Pancreas (tissue), 10 donors: ENCODE results near the gene PRICKLE2. TPM values are rescaled to one million over a fixed set of nuclear protein-coding genes. Genes with fewer than 3 reads are reported as not detected.

ENCODE experiments used
- ATAC-seq, 4 donors: fragments of 200-7000 bp; cut with Tn5 transposase; one replicate each; pipeline versions ENCODE4 v1.8.0 to v1.9.1; 2020; ENCODE audit warnings: mild to moderate bottlenecking in 4 of 4, moderate library complexity in 4 of 4
- DNase-seq, 6 donors: peaks; one replicate each; pipeline ENCODE4 v3.0.0-alpha.2; 2020
- FAIRE-seq: peaks from 2 replicates; lab custom pipeline; 2012; peaks lifted over from hg19 to GRCh38; lab: Jason Lieb, UNC
- H3K27ac ChIP-seq, 4 donors: fragments of 200-600 bp; sonication (generic); 1 replicate in 3 of 4; 2 replicates in 1 of 4; pipeline versions ENCODE4 v1.5.0 to v1.8.0; 2020
- H3K27me3 ChIP-seq, 4 donors: fragments of 200-600 bp; one replicate each; pipeline ENCODE4 v1.8.0; 2021
- H3K36me3 ChIP-seq, 3 donors: fragments of 200-600 bp; sonication (generic) in 1 of 3; one replicate each; pipeline versions ENCODE4 v1.5.0 to v1.8.0; 2020 to 2021
- H3K4me1 ChIP-seq, 3 donors: fragments of 200-600 bp; one replicate each; pipeline ENCODE4 v1.8.0; 2021
- H3K4me3 ChIP-seq, 4 donors: fragments of 200-600 bp; sonication (generic) in 2 of 4; one replicate each; pipeline versions ENCODE4 v1.5.0 to v1.8.0; 2020 to 2021
- H3K9me3 ChIP-seq, 4 donors: fragments of 200-600 bp; one replicate each; pipeline ENCODE4 v1.8.0; 2021
- CTCF ChIP-seq, 4 donors: fragments of 200-600 bp; sonication (generic) in 3 of 4; IDR thresholded peaks; one replicate each; pipeline versions ENCODE4 v1.5.0 to v1.8.0; 2021; ENCODE audit warnings: antibody characterized with exemption in 4 of 4
- WGBS, 2 donors: extraction: QIAGEN DNeasy Blood & Tissue Kit; methylation state at CpG; one replicate each; pipeline ENCODE4 v1.1.7; 2013; 5-methylcytosine and 5-hydroxymethylcytosine counted together
- intact Hi-C, 3 donors: fragments of 100-400 bp; cut with DNase I; formaldehyde crosslinking; loops; one replicate each; pipeline versions ENCODE4 v1.11.1 to v1.14.2; 2022
- polyA plus RNA-seq, 2 donors: library from polyadenylated mRNA; stranded (reverse); fragments of 200-250 nt; gene quantifications; one replicate each; pipeline ENCODE4 v1.2.3, GENCODE V29; 2013
- total RNA-seq, 6 donors: library from RNA; stranded (reverse); fragmentation: NEBNext Ultra II Directional in 4 of 6; extraction: Animal tissue kit (Norgen Biotek cat#: 25700) in 4 of 6; gene quantifications; one replicate each; pipeline versions ENCODE4 v1.2.1 to v1.2.4, GENCODE V29; 2021 to 2023
- donor health status: healthy with polysubstance abuse.
- donor health status: DM: no; HTN: no; CAD: no; lungs with moderate emphysema.
- donor health status: DM: no; HTN: no; CAD: no.
- donor health status: control.
- donor health status: control.
- donor health status: Bipolar disorder and iron deficiency.
- donor health status: DM: yes; HTN: yes; CAD: no.
- donor health status: DM: no; HTN: no; CAD: no.
- donor health status: DM: no; HTN: no; CAD: no.
- donor health status: DM: yes; HTN: yes; CAD: no.

The PRICKLE2 gene
- total and polyA plus RNA-seq, 8 donors = 1.5 to 13.9 (median 7.2) TPM

DNA sequence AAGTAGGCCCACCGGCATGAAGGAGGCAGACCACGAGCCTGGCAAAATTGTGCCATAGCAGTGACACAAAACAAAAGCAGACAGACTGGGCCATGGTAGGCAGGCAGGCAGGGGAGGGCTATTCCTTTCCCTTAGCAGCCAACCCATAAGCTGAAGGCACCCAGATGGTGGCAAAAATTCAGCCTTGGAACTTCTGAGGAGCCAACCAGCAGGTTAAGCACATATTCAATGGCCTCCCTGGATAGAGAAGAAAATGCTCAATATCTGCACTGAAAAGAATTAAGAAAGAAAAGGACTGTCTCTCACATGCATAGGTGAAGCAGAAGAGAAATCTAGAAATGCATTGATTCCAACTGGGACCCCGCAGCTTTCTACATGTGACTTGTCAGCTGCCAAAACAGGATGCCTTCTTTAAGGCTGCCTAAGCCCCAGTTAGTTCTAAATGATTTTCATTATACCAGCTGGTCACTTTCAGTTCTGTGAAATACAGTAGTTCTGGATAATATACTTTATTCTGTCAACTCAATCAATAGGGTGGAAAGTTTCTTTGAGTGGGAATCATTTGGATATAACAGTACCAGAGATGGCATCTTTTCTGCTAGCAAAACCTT, 2.7 kb downstream of the PRICKLE2 start:
- no peak overlapping the region for H3K27ac ChIP-seq
- intact Hi-C loops = no loop called here
- no peak for ATAC-seq

GRCh38 chr3:64221571-64222257, 3.6 kb downstream of the PRICKLE2 start:
- intact Hi-C loops = no loop called here
- TF ChIP-seq CTCF (IDR thresholded peaks at IDR 0.05) = no peak
- Histone ChIP-seq H3K4me3 (no peak overlapping the region), H3K9me3 (no peaks in the 10 kb centered on the region), H3K27ac (no peak overlapping the region), H3K4me1 (peaks cover 0 to 3% (median 0%) of the 10 kb centered on the region in 3 donors), H3K36me3 (no peaks in the 10 kb centered on the region), H3K27me3 (no peaks in the 10 kb centered on the region)
- no peak for FAIRE-seq
- no peak for ATAC-seq
- 84 to 90% methylated on average over 6 of the region's 6 CpGs for WGBS, 2 donors
- DNase-seq = no peak

More for the DNA sequence above, 2.7 kb downstream of the PRICKLE2 start:
- no peak for DNase-seq
- no peak overlapping the region for H3K4me3 ChIP-seq
- H3K27me3 ChIP-seq = no peaks in the 10 kb centered on the region
- H3K36me3 ChIP-seq = no peaks in the 10 kb centered on the region
- TF ChIP-seq CTCF (IDR thresholded peaks at IDR 0.05) = no peak
- H3K4me1 ChIP-seq = peaks cover 0 to 3% (median 0%) of the 10 kb centered on the region in 3 donors
- 92 to 96% methylated on average over 3 of the region's 3 CpGs for WGBS, 2 donors
- no peak for FAIRE-seq
- H3K9me3 ChIP-seq = no peaks in the 10 kb centered on the region

GRCh38 chr3:64220161-64220914, 4.9 kb downstream of the PRICKLE2 start:
- peak; percentile 72 for FAIRE-seq
- H3K27ac ChIP-seq = peak overlapping the region in 1 of 4 donors; percentile 2
- ATAC-seq = peak in 2 of 4 donors; percentile 14 to 16

DNA sequence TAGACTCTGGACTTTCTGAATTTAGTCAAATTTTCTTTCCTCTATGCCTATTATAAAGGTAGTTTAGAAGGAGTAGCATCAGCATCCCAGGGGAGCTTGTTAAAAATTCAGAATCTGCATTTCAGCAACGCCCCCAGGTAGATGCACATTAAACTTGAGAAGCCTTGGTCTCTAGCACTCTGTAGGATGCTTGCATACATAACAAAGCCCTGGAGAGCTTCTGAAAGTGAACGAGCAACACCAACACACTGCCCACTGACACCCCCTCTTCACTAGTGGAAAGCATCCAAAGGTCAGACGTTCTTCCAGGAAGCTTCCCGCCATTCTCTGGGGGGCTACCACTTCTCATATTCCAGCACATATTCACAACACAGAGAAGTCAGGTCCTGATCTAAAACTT, 6.5 kb downstream of the PRICKLE2 start:
- no peak for FAIRE-seq
- Histone ChIP-seq H3K36me3 (no peaks in the 10 kb centered on the region), H3K27ac (no peak overlapping the region), H3K27me3 (no peaks in the 10 kb centered on the region), H3K9me3 (peaks cover 0 to 3% (median 0%) of the 10 kb centered on the region in 4 donors), H3K4me3 (no peak overlapping the region), H3K4me1 (peaks cover 0 to 3% (median under 1%) of the 10 kb centered on the region in 3 donors)
- no peak for DNase-seq
- ATAC-seq = no peak
- intact Hi-C loops = no loop called here
- no peak for TF ChIP-seq CTCF (IDR thresholded peaks at IDR 0.05)
- 60 to 66% methylated on average over 4 of the region's 4 CpGs for WGBS, 2 donors

More at GRCh38 chr3:64220161-64220914, 4.9 kb downstream of the PRICKLE2 start:
- TF ChIP-seq CTCF (IDR thresholded peaks at IDR 0.05) = no peak
- Histone ChIP-seq H3K4me3 (no peak overlapping the region), H3K9me3 (peaks cover 0 to 2% (median 0%) of the 10 kb centered on the region in 4 donors), H3K4me1 (peaks cover 0 to 3% (median 0%) of the 10 kb centered on the region in 3 donors), H3K27me3 (no peaks in the 10 kb centered on the region), H3K36me3 (no peaks in the 10 kb centered on the region)
- WGBS, 2 donors = 50 to 52% methylated on average over 8 of the region's 8 CpGs
- DNase-seq = no peak
- intact Hi-C loops = no loop called here
